ENCODE measurements around the gene C1QL4.
"Not testable (repeated sequence)": the region's sequence is repeated elsewhere in the genome, so short reads cannot be mapped to it uniquely, and the experiment has no call there.

GRCh38 chr12:49380184-49380583, 43.2 kb upstream of the C1QL4 start:
- TF ChIP-seq, protein P1, sequence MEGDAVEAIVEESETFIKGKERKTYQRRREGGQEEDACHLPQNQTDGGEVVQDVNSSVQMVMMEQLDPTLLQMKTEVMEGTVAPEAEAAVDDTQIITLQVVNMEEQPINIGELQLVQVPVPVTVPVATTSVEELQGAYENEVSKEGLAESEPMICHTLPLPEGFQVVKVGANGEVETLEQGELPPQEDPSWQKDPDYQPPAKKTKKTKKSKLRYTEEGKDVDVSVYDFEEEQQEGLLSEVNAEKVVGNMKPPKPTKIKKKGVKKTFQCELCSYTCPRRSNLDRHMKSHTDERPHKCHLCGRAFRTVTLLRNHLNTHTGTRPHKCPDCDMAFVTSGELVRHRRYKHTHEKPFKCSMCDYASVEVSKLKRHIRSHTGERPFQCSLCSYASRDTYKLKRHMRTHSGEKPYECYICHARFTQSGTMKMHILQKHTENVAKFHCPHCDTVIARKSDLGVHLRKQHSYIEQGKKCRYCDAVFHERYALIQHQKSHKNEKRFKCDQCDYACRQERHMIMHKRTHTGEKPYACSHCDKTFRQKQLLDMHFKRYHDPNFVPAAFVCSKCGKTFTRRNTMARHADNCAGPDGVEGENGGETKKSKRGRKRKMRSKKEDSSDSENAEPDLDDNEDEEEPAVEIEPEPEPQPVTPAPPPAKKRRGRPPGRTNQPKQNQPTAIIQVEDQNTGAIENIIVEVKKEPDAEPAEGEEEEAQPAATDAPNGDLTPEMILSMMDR (IDR thresholded peaks at IDR 0.05), result not testable (repeated sequence)
- not testable (repeated sequence) for TF ChIP-seq POLR2A (IDR thresholded peaks at IDR 0.05)
